Mucosa of descending colon (tissue), 3 donors: ENCODE measurements around the gene DEFB108B. TPM values are rescaled to one million over a fixed set of nuclear protein-coding genes. Genes with fewer than 3 reads are reported as not detected.
"Not testable (repeated sequence)": the region's sequence is repeated elsewhere in the genome, so short reads cannot be mapped to it uniquely, and the experiment has no call there.

ENCODE experiments used
- ATAC-seq: fragments of 200-7000 bp; cut with Tn5 transposase; one replicate; pipeline ENCODE4 v1.9.1; 2020; ENCODE audit warnings: mild to moderate bottlenecking, moderate library complexity
- DNase-seq, 3 donors: peaks; one replicate each; pipeline ENCODE4 v3.0.0-alpha.2; 2020
- H3K36me3 ChIP-seq: fragments of 200-600 bp; one replicate; pipeline ENCODE4 v1.8.0; 2021; ENCODE audit warnings: low read depth, mild to moderate bottlenecking
- H3K4me1 ChIP-seq: fragments of 200-600 bp; one replicate; pipeline ENCODE4 v1.8.0; 2021; ENCODE audit warnings: low read depth, mild to moderate bottlenecking
- H3K4me3 ChIP-seq: fragments of 200-600 bp; one replicate; pipeline ENCODE4 v1.8.0; 2021; ENCODE audit warnings: mild to moderate bottlenecking
- H3K9me3 ChIP-seq: fragments of 200-600 bp; one replicate; pipeline ENCODE4 v1.8.0; 2021; ENCODE audit warnings: mild to moderate bottlenecking
- CTCF ChIP-seq: fragments of 200-600 bp; IDR thresholded peaks from one replicate; pipeline ENCODE4 v1.8.0; 2022; ENCODE audit warnings: antibody characterized with exemption, mild to moderate bottlenecking
- intact Hi-C, 2 donors: fragments of 100-400 bp; cut with DNase I in 1 of 2; cut with micrococcal nuclease in 1 of 2; formaldehyde crosslinking; loops; one replicate each; pipeline versions ENCODE4 v1.11.0 to v1.11.1; 2022; cut with DNase I, micrococcal nuclease
- total RNA-seq, 3 donors: library from RNA; stranded (reverse); fragmentation: NEBNext Ultra II Directional in 2 of 3; extraction: Animal tissue kit (Norgen Biotek cat#: 25700) in 2 of 3; gene quantifications; one replicate each; pipeline versions ENCODE4 v1.2.1 to v1.2.4, GENCODE V29; 2021 to 2023
- donor health status: DM: no; HTN: no; CAD: no; lungs with moderate emphysema.
- donor health status: DM: no; HTN: no; CAD: no.
- donor health status: DM: no; HTN: yes; CAD: no.

The DEFB108B gene
- total RNA-seq, 3 donors from 2014 or later: not detected

GRCh38 chr11:71796781-71797180 is 36.2 kb upstream of the DEFB108B start:
- intact Hi-C loops, H3K36me3 ChIP-seq, DNase-seq, H3K4me1 ChIP-seq, H3K9me3 ChIP-seq, H3K4me3 ChIP-seq, ATAC-seq: not testable (repeated sequence)

GRCh38 chr11:71799556-71800128 is 33.4 kb upstream of the DEFB108B start:
- H3K9me3 ChIP-seq, H3K4me3 ChIP-seq, DNase-seq, intact Hi-C loops, H3K4me1 ChIP-seq, ATAC-seq, H3K36me3 ChIP-seq: not testable (repeated sequence)

GRCh38 chr11:71800335-71800953 is 32.6 kb upstream of the DEFB108B start:
- intact Hi-C loops, H3K36me3 ChIP-seq, H3K4me3 ChIP-seq, H3K4me1 ChIP-seq, H3K9me3 ChIP-seq: not testable (repeated sequence)
- peak; percentile 70 for TF ChIP-seq CTCF
- DNase-seq (peak; percentile 81 to 91 (median 89)), ATAC-seq (peak; percentile 51)

GRCh38 chr11:71801026-71801425 is 32.0 kb upstream of the DEFB108B start:
- H3K4me1 ChIP-seq, DNase-seq, intact Hi-C loops, H3K9me3 ChIP-seq, H3K36me3 ChIP-seq, ATAC-seq, H3K4me3 ChIP-seq: not testable (repeated sequence)

GRCh38 chr11:71802874-71803273 is 30.1 kb upstream of the DEFB108B start:
- ATAC-seq, DNase-seq, H3K4me3 ChIP-seq, H3K9me3 ChIP-seq, H3K4me1 ChIP-seq, intact Hi-C loops, H3K36me3 ChIP-seq: not testable (repeated sequence)

- DNase-seq, H3K4me3 ChIP-seq, H3K4me1 ChIP-seq, intact Hi-C loops, H3K36me3 ChIP-seq, H3K9me3 ChIP-seq, ATAC-seq: not testable (repeated sequence)
Measured at GRCh38 chr11:71804158-71804947, 28.6 kb upstream of the DEFB108B start.

- H3K4me1 ChIP-seq, H3K9me3 ChIP-seq, H3K36me3 ChIP-seq, intact Hi-C loops, DNase-seq, ATAC-seq, H3K4me3 ChIP-seq: not testable (repeated sequence)
Measured at GRCh38 chr11:71812529-71812928, 20.5 kb upstream of the DEFB108B start.

GRCh38 chr11:71813481-71814355 is 19.3 kb upstream of the DEFB108B start:
- peak; percentile 81 for TF ChIP-seq CTCF
- H3K4me1 ChIP-seq, H3K9me3 ChIP-seq, intact Hi-C loops, H3K36me3 ChIP-seq, H3K4me3 ChIP-seq: not testable (repeated sequence)
- ATAC-seq: peak; percentile 54
- DNase-seq: peak; percentile 80 to 82 (median 82)

GRCh38 chr11:71821539-71821938 is 11.5 kb upstream of the DEFB108B start:
- ATAC-seq, H3K4me1 ChIP-seq, DNase-seq, H3K4me3 ChIP-seq, intact Hi-C loops, H3K9me3 ChIP-seq, H3K36me3 ChIP-seq: not testable (repeated sequence)

GRCh38 chr11:71829247-71829646 is 3.8 kb upstream of the DEFB108B start:
- H3K9me3 ChIP-seq, DNase-seq, H3K4me3 ChIP-seq, ATAC-seq, H3K4me1 ChIP-seq, H3K36me3 ChIP-seq, intact Hi-C loops: not testable (repeated sequence)

GRCh38 chr11:71829686-71830085 is 3.3 kb upstream of the DEFB108B start:
- not testable (repeated sequence) for H3K36me3 ChIP-seq, H3K4me1 ChIP-seq

More at GRCh38 chr11:71829686-71830085, 3.3 kb upstream of the DEFB108B start:
- H3K9me3 ChIP-seq, H3K4me3 ChIP-seq, DNase-seq, intact Hi-C loops, ATAC-seq: not testable (repeated sequence)
